GM12891 (cell line): ENCODE results near the gene LHFPL5.

Source experiments
- PAX5 ChIP-seq: IDR thresholded peaks from 2 replicates; pipeline ENCODE4 v1.6.1; 2011; ENCODE audit warnings: low read length, moderate library complexity, mild to moderate bottlenecking; ENCODE audit not compliant: insufficient read depth, severe bottlenecking
- POLR2A ChIP-seq: IDR thresholded peaks from 2 replicates; pipeline ENCODE4 v1.6.1; 2011; ENCODE audit warnings: low read depth, low read length, control low read depth
- POLR2AphosphoS5 ChIP-seq: IDR thresholded peaks from 2 replicates; pipeline ENCODE4 v1.6.1; 2011; ENCODE audit warnings: low read depth, low read length, control low read depth
- POU2F2 ChIP-seq: IDR thresholded peaks from 2 replicates; pipeline ENCODE4 v1.6.1; 2011; ENCODE audit warnings: low read depth, mild to moderate bottlenecking, control low read depth, low read length, moderate library complexity
- SPI1 ChIP-seq: IDR thresholded peaks from 2 replicates; pipeline ENCODE4 v1.6.1; 2011; ENCODE audit warnings: low read depth, low read length, control low read depth
- TAF1 ChIP-seq: IDR thresholded peaks from 2 replicates; pipeline ENCODE4 v1.6.1; 2011; ENCODE audit warnings: low read depth, low read length, control low read depth

- no peak for TF ChIP-seq POLR2A
- no peak for TF ChIP-seq POLR2AphosphoS5
- no peak for TF ChIP-seq POU2F2
- no peak for TF ChIP-seq TAF1
- no peak for TF ChIP-seq SPI1
- TF ChIP-seq PAX5, result no peak
These were observed 51.1 kb downstream of the LHFPL5 start for GRCh38 chr6:35856250-35856649.
